ENCODE measurements around the gene GHRH.
A peak's percentile ranks its signal among the peaks of the same experiment; 100 is the strongest.

Gene GHRH

GRCh38 chr20:37204056-37204455 is 57.6 kb downstream of the GHRH start:
- Histone ChIP-seq H3K27ac (ENCODE audit: low read length) (no peak overlapping the region), H3K9ac (ENCODE audit: low read length) (no peak overlapping the region), H3K4me2 (ENCODE audit: low read length) (no peak overlapping the region), H3K9me3 (ENCODE audit: insufficient read depth, low read length) (no peaks in the 10 kb centered on the region), H3K4me1 (ENCODE audit: low read length) (no peaks in the 10 kb centered on the region), H3K36me3 (replicated peaks; ENCODE audit: low read depth, low read length) (peaks cover 81% of the 10 kb centered on the region), H3K79me2 (ENCODE audit: low read length) (peaks cover 12% of the 10 kb centered on the region; the same call in 1 of the 2 replicates), H3K27me3 (ENCODE audit: low read depth, low read length) (no peaks in the 10 kb centered on the region), H4K20me1 (ENCODE audit: insufficient read depth, low read length) (peaks cover 7% of the 10 kb centered on the region; the same call in 1 of the 2 replicates), H3K4me3 (ENCODE audit: low read length) (no peak overlapping the region), H2AFZ (ENCODE audit: low read depth, low read length) (no peak overlapping the region)
- TF ChIP-seq EZH2phosphoT487 (IDR thresholded peaks at IDR 0.05; ENCODE audit: low read depth) (no peak), CTCF (IDR thresholded peaks at IDR 0.05; ENCODE audit: low read depth, low read length) (no peak)

GRCh38 chr20:37202267-37202943 is 59.2 kb downstream of the GHRH start:
- Histone ChIP-seq H3K4me3 (ENCODE audit: low read length) (no peak overlapping the region), H3K27me3 (ENCODE audit: low read depth, low read length) (no peaks in the 10 kb centered on the region), H3K4me1 (ENCODE audit: low read length) (no peaks in the 10 kb centered on the region), H3K36me3 (replicated peaks; ENCODE audit: low read depth, low read length) (peaks cover 82% of the 10 kb centered on the region), H3K4me2 (ENCODE audit: low read length) (no peak overlapping the region), H3K27ac (ENCODE audit: low read length) (no peak overlapping the region), H3K79me2 (ENCODE audit: low read length) (peaks cover 28% of the 10 kb centered on the region), H3K9ac (ENCODE audit: low read length) (no peak overlapping the region), H3K9me3 (ENCODE audit: insufficient read depth, low read length) (no peaks in the 10 kb centered on the region), H4K20me1 (ENCODE audit: insufficient read depth, low read length) (peaks cover 19% of the 10 kb centered on the region), H2AFZ (ENCODE audit: low read depth, low read length) (no peak overlapping the region)
- TF ChIP-seq EZH2phosphoT487 (IDR thresholded peaks at IDR 0.05; ENCODE audit: low read depth) (no peak), CTCF (IDR thresholded peaks at IDR 0.05; ENCODE audit: low read depth, low read length) (peak; percentile 91)

GRCh38 chr20:37201827-37202162 is 59.8 kb downstream of the GHRH start:
- peaks cover 81% of the 10 kb centered on the region for H3K36me3 ChIP-seq (replicated peaks; ENCODE audit: low read depth, low read length)
- no peak overlapping the region for H3K4me2 ChIP-seq (ENCODE audit: low read length)
- peaks cover 24% of the 10 kb centered on the region for H4K20me1 ChIP-seq (ENCODE audit: insufficient read depth, low read length)
- no peak overlapping the region for H3K27ac ChIP-seq (ENCODE audit: low read length)
- H2AFZ ChIP-seq (ENCODE audit: low read depth, low read length), result no peak overlapping the region
- no peak overlapping the region for H3K9ac ChIP-seq (ENCODE audit: low read length)
- H3K4me1 ChIP-seq (ENCODE audit: low read length), result no peaks in the 10 kb centered on the region
- TF ChIP-seq CTCF (IDR thresholded peaks at IDR 0.05; ENCODE audit: low read depth, low read length) (no peak), EZH2phosphoT487 (IDR thresholded peaks at IDR 0.05; ENCODE audit: low read depth) (no peak)
- peaks cover 34% of the 10 kb centered on the region for H3K79me2 ChIP-seq (ENCODE audit: low read length)
- no peak overlapping the region for H3K4me3 ChIP-seq (ENCODE audit: low read length)
- H3K27me3 ChIP-seq (ENCODE audit: low read depth, low read length), result no peaks in the 10 kb centered on the region
- H3K9me3 ChIP-seq (ENCODE audit: insufficient read depth, low read length), result no peaks in the 10 kb centered on the region
